Measurements from ENCODE around the gene ESCO1. TPM values are rescaled to one million over a fixed set of nuclear protein-coding genes. Genes with fewer than 3 reads are reported as not detected.

ESCO1 gene, protein sequence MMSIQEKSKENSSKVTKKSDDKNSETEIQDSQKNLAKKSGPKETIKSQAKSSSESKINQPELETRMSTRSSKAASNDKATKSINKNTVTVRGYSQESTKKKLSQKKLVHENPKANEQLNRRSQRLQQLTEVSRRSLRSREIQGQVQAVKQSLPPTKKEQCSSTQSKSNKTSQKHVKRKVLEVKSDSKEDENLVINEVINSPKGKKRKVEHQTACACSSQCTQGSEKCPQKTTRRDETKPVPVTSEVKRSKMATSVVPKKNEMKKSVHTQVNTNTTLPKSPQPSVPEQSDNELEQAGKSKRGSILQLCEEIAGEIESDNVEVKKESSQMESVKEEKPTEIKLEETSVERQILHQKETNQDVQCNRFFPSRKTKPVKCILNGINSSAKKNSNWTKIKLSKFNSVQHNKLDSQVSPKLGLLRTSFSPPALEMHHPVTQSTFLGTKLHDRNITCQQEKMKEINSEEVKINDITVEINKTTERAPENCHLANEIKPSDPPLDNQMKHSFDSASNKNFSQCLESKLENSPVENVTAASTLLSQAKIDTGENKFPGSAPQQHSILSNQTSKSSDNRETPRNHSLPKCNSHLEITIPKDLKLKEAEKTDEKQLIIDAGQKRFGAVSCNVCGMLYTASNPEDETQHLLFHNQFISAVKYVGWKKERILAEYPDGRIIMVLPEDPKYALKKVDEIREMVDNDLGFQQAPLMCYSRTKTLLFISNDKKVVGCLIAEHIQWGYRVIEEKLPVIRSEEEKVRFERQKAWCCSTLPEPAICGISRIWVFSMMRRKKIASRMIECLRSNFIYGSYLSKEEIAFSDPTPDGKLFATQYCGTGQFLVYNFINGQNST
- 8.5 and 8.9 TPM in 2 replicates for total RNA-seq

DNA sequence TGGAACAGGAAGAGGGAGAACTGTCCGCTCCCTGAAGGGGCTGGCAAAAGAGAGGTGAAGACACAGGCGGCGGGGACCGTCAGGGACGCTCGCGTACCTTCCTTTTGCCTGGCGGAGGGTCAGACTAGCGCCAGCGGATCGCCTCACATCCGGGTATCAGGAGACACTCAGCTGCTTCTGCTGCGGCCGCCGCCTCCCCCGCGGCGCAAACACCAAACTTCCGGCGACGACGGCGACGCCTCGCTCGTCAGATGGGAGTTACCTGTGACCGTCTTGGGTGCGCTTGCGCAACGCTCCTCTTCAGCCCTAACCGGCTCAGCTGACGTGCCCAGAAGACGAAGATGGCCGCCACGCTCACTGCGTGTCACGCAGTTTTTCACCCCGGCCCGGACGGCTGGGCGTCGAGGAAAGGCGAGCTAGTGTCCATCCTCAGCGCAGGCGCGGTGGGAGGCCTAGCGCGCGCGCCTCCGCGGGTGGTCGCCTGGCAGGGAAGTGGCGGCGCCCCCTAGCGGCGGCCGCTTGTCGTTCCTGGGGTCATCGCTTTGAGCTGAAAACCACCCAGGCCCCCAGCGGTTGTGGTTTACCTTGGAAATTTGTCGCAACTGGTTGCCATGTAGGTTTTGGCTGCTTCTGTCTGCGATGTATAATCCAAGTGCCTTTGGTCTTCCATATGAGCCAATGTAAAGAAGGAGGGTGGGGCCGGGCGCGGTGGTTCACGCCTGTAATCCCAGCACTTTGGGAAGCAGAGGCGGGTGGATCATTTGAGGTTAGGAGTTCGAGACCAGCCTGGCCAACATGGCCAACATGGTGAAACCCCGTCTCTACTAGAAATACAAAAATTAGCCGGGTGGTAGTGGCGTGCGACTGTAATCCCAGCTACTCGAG lies at the start of gene ESCO1:
ESCO1 (minus strand) TSS at position 179 of the 885 bp plus-strand sequence. CDS start 25,861 bp downstream, outside the sequence.

DNA sequence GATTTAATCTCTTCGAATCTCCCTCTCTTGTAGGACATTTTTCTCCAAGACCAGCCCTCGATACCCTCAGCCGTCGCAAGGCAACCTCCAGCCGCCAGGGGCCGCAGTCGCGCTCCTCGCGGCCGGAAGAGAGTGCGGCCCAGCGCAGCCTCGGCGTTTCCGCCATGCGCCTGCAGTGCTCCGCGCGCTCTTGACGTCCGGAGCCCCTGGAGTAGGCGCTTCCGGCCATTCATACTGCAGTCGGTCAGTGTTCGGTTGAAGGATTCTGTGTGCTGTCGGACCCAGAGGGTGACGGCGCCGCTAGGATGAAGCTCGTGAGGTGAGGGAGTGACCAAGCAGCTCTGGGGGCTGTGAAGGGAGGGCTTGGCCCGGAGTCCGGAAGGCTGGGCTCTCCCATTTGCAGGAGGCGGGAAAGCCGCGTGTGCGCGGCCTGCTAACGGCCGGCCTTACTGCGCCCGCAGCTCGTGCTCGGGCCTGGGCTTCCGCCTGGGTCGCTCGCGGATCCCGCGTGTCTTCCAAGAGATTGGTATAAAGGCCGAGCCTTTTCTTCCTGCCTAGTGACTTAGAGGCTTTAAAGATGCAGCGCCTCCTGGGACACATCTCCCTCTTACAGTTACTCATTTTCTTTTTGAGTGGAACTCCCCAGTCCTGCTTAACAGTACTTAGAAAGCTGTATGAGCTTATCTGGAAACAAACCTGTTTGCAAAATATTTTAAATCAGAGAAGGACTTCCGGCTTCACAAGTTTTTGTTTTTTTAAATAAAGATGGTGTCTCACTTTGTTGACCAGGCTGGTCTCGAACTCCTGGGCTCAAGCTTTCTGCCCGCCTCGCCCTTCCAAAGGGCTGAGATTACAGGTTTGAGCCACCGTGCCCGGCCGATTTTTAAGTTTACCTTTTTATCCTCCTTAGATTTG lies 11.9 kb upstream of the ESCO1 start, which contains the start of gene SNRPD1:
SNRPD1 (plus strand) TSS at position 190 of the 915 bp plus-strand sequence; CDS start at position 306, 116 bp downstream.

Other genes starting within 250 kb of the ESCO1 start
- 27.6 and 98.3 TPM in 2 replicates for gene SNRPD1, start 11.6 kb upstream of the ESCO1 start, total RNA-seq
- 5.6 and 6.0 TPM in 2 replicates for gene ABHD3, start 104.1 kb upstream of the ESCO1 start, total RNA-seq
- 27.2 and 33.6 TPM in 2 replicates for gene MIB1, start 140.1 kb upstream of the ESCO1 start, total RNA-seq

Measured in airway epithelial cell (primary cell).